Neural cell (in vitro differentiated cells): ENCODE data around the gene MLLT10.

Source experiments
- RAD21 ChIP-seq: fragments of 450-650 bp; conservative IDR thresholded peaks from 2 replicates; pipeline ENCODE4 v1.6.1; 2014; ENCODE audit warnings: antibody characterized with exemption, mild to moderate bottlenecking, moderate library complexity
- TF ChIP-seq, protein P1 (sequence below): IDR thresholded peaks from 2 replicates; pipeline ENCODE4 v1.6.1; 2012; ENCODE audit warnings: borderline replicate concordance
- TF ChIP-seq, protein P2 (sequence below): fragments of 450-650 bp; IDR thresholded peaks from 2 replicates; pipeline ENCODE4 v1.5.1; 2014; ENCODE audit warnings: antibody characterized with exemption, mild to moderate bottlenecking, moderate library complexity; ENCODE audit not compliant: poor library complexity, severe bottlenecking

DNA sequence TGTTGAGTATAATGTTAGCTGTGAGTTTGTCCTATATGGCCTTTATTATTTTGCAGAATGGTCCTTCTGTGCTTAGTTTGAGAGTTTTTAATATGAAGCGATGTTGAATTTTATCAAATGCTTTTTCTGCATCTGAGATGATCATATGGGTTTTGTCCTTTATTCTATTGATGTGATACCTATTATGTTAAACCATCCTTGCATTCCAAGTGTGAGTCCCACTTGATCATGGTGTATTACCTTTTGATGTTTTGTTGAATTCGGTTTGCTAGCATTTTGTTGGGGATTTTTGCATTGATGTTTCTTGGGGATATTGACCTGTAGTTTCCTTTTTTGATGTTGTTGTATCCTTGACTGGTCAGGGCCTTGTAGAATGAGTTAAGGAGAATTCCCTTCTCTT, 166.4 kb downstream of the MLLT10 start:
- TF ChIP-seq, protein P1, sequence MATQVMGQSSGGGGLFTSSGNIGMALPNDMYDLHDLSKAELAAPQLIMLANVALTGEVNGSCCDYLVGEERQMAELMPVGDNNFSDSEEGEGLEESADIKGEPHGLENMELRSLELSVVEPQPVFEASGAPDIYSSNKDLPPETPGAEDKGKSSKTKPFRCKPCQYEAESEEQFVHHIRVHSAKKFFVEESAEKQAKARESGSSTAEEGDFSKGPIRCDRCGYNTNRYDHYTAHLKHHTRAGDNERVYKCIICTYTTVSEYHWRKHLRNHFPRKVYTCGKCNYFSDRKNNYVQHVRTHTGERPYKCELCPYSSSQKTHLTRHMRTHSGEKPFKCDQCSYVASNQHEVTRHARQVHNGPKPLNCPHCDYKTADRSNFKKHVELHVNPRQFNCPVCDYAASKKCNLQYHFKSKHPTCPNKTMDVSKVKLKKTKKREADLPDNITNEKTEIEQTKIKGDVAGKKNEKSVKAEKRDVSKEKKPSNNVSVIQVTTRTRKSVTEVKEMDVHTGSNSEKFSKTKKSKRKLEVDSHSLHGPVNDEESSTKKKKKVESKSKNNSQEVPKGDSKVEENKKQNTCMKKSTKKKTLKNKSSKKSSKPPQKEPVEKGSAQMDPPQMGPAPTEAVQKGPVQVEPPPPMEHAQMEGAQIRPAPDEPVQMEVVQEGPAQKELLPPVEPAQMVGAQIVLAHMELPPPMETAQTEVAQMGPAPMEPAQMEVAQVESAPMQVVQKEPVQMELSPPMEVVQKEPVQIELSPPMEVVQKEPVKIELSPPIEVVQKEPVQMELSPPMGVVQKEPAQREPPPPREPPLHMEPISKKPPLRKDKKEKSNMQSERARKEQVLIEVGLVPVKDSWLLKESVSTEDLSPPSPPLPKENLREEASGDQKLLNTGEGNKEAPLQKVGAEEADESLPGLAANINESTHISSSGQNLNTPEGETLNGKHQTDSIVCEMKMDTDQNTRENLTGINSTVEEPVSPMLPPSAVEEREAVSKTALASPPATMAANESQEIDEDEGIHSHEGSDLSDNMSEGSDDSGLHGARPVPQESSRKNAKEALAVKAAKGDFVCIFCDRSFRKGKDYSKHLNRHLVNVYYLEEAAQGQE, result no peak
- TF ChIP-seq, protein P2, sequence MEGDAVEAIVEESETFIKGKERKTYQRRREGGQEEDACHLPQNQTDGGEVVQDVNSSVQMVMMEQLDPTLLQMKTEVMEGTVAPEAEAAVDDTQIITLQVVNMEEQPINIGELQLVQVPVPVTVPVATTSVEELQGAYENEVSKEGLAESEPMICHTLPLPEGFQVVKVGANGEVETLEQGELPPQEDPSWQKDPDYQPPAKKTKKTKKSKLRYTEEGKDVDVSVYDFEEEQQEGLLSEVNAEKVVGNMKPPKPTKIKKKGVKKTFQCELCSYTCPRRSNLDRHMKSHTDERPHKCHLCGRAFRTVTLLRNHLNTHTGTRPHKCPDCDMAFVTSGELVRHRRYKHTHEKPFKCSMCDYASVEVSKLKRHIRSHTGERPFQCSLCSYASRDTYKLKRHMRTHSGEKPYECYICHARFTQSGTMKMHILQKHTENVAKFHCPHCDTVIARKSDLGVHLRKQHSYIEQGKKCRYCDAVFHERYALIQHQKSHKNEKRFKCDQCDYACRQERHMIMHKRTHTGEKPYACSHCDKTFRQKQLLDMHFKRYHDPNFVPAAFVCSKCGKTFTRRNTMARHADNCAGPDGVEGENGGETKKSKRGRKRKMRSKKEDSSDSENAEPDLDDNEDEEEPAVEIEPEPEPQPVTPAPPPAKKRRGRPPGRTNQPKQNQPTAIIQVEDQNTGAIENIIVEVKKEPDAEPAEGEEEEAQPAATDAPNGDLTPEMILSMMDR, result no peak
- no peak for TF ChIP-seq RAD21
